Measurements from ENCODE around the gene RBM10.

DNA sequence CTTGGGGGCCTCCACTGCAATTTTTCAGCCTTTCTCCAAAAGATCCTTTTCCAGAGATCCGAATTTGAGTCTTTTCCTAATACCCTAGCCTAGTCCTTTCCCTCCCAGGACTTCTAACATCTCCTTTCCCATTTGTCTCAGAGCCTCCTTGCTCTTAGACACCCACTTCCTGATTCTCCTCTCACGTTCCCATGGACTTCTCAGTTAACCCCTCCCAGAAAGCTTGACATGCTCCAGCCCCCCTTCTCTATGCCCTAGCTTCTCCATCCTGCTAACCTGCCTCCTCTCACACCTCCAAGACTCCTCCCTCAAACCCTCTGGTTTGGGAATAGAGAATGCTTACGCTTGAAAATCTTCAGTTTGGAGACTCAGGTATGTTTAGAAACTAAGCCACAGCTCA lies 51.1 kb downstream of the RBM10 start:
- TF ChIP-seq, protein P1, sequence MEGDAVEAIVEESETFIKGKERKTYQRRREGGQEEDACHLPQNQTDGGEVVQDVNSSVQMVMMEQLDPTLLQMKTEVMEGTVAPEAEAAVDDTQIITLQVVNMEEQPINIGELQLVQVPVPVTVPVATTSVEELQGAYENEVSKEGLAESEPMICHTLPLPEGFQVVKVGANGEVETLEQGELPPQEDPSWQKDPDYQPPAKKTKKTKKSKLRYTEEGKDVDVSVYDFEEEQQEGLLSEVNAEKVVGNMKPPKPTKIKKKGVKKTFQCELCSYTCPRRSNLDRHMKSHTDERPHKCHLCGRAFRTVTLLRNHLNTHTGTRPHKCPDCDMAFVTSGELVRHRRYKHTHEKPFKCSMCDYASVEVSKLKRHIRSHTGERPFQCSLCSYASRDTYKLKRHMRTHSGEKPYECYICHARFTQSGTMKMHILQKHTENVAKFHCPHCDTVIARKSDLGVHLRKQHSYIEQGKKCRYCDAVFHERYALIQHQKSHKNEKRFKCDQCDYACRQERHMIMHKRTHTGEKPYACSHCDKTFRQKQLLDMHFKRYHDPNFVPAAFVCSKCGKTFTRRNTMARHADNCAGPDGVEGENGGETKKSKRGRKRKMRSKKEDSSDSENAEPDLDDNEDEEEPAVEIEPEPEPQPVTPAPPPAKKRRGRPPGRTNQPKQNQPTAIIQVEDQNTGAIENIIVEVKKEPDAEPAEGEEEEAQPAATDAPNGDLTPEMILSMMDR (IDR thresholded peaks at IDR 0.05), result no peak
- TF ChIP-seq POLR2A (IDR thresholded peaks at IDR 0.05) (no peak), EP300 (IDR thresholded peaks at IDR 0.05) (no peak), POLR2AphosphoS5 (IDR thresholded peaks at IDR 0.05) (no peak)

Data from gastroesophageal sphincter (tissue), 3 donors.